Measurements from ENCODE around the gene EPS8L1.

EPS8L1 gene

DNA sequence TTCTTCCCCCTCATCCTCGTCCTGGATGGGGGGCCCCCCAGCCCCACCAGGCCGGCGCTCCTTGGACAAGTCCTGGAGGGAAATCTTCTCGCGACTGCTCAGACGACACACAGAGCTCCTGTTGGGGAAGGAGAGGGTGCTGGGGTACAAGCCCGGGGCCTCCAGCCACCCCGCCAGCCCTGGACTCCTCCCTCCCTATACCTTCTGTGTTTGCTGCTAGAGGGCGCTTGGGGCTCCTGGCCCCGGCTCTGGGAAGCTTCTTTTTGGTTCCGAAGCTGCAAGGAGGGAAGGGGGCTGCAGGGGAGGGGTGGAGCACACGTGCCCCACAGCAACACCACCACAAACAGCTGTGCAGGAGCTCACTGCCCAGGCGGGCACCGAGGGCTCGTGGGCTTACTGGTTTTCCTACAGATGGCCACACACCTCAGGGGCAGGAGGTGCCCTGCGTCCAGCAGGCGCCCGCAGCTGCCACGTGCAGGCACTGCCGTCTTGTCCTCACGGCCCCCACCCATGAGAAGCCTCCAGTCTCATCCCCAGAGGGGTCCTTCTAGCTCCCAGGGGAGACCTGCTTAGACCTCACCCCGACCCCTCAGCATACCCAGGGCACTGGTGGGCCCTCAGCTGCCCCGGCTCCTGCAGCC, 20.5 kb downstream of the EPS8L1 start:
- no peak overlapping the region for H3K4me3 ChIP-seq (ENCODE audit: control insufficient read depth, low read depth, low read length)
- TF ChIP-seq, protein P1, sequence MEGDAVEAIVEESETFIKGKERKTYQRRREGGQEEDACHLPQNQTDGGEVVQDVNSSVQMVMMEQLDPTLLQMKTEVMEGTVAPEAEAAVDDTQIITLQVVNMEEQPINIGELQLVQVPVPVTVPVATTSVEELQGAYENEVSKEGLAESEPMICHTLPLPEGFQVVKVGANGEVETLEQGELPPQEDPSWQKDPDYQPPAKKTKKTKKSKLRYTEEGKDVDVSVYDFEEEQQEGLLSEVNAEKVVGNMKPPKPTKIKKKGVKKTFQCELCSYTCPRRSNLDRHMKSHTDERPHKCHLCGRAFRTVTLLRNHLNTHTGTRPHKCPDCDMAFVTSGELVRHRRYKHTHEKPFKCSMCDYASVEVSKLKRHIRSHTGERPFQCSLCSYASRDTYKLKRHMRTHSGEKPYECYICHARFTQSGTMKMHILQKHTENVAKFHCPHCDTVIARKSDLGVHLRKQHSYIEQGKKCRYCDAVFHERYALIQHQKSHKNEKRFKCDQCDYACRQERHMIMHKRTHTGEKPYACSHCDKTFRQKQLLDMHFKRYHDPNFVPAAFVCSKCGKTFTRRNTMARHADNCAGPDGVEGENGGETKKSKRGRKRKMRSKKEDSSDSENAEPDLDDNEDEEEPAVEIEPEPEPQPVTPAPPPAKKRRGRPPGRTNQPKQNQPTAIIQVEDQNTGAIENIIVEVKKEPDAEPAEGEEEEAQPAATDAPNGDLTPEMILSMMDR (IDR thresholded peaks at IDR 0.05; ENCODE audit: control insufficient read depth, insufficient read depth, low read depth, low read length, missing control alignments), result no peak
- DNase-seq (ENCODE audit: low read depth), result no peak

DNA sequence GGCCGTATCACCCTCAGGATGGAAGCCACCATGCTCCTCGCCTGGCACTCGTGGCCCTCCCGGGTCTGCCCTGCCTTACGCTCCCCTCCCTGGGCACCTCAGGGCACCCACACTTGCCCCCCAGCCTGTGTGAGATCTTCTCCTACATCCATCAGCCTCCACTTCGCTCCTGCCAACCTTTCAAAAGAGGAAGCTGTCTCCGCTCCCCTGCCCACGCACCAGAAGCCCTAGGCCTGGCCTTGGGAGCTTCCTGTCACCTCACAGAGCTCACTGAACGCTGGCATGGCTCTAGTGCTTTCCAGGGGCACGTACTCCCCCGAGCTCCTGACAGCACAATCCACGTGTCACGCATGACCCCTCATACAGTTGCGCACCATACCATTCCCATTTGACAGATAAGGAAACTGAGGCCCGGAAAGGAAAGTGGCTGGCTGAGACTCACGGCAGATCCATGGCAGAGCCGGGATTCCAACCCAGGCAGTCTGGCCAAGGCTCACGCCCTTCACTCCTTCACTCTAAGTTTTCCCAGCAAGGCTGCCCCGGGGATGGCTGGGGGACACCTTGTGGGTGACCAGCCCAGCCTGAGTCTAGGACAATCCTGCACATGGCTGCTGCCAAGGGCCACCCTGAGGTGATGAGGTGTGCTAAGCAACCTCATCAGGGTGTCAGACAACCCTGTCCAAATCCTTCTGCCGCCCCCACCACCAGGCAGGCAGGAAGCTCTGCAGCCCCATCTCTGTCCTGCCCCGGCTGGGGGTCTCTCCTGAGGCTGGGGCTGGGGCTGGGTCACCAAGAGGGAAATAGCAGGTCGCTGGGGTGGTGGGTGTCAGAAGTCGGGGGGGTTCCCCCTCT, 22.4 kb downstream of the EPS8L1 start:
- TF ChIP-seq, protein P1 (IDR thresholded peaks at IDR 0.05; ENCODE audit: control insufficient read depth, insufficient read depth, low read depth, low read length, missing control alignments), result no peak
- DNase-seq (ENCODE audit: low read depth), result no peak
- H3K4me3 ChIP-seq (ENCODE audit: control insufficient read depth, low read depth, low read length), result no peak overlapping the region

DNA sequence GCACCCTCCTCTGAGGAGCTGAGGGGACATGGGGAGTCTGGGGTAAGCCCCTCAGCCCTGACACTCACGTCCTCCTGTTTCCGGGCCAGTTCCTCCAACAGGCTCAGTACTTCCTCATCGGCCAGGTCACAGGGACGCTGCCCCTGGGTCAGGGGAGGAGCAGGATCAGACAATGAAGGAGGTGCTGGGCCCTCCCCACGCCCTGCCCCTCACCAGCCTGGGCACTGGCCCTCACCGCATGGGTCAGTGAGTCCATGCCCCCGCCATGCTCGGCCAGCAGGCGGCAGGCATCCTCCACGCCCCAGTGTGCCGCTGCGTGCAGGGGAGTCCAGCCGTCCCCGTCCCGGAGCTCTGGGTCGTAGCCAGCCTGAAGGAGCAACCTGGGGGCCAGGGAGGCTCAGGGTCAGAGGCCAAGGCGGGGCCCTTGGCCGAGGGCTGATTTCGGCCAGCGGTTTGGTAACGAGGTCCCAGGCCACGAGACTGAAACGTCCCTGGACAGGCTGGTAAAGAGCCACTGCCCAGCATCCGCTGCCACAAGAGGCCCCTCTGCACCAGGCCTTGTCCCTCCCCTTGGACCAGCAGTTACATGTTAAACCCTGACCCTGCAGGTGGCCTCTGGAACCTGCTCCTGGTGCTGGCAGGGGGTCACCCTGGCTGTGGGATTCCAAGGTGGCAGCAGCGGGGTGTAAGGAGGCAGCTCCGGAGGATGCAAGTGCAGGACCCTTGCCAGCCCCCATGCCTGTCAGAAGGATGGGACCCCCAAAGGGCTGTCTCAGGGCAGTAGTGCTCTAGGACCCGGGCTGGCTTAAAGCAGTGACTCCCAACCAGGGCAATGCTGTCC, 23.3 kb downstream of the EPS8L1 start:
- TF ChIP-seq, protein P1 (IDR thresholded peaks at IDR 0.05; ENCODE audit: control insufficient read depth, insufficient read depth, low read depth, low read length, missing control alignments), result no peak
- DNase-seq (ENCODE audit: low read depth), result no peak
- no peak overlapping the region for H3K4me3 ChIP-seq (ENCODE audit: control insufficient read depth, low read depth, low read length)

DNA sequence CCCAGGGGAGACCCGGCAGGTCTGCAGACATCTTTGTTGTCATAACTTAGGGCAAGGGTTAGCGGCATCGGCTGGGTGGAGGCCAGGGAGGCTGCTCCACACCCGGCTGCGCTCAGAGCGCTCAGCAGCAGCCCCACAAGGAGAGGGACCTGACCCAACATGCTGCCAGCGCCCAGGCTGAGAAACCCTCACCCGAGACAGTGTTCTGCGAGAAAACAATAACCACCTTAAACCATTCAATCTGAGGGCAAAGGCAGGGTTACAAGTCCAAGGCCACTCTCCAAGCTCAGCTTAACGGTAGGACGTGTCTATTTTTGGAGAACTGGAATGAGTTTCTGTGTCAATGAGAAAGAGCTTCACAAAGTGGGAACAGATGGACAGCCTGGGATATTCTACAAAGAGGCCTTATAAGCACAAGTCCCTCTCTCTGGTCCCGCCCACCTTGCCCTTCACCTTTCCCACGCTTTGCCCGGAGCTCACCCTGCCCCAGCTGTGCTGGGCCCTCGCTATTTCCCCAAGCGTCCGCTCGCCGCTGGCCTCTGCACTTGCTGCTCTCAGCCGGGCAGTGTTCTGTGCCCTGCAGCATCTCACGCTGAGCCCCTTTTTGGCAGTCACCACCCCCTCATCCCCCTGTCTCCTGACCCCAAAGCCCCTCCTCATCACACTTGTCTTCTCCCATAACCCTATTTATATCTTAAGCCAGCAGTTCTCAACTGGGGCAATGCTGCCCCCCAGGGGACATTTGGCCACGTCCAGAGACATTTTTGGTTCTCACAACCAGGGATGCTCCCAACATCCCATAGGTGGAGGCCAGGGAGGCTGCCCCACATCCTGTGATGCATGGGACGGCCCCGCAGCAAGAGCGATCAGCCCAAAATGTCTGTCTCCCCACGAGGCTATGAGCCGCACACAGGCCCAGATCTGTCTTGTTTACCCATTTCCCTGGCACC, 24.2 kb downstream of the EPS8L1 start:
- TF ChIP-seq, protein P1 (IDR thresholded peaks at IDR 0.05; ENCODE audit: control insufficient read depth, insufficient read depth, low read depth, low read length, missing control alignments), result no peak
- no peak for DNase-seq (ENCODE audit: low read depth)
- H3K4me3 ChIP-seq (ENCODE audit: control insufficient read depth, low read depth, low read length), result no peak overlapping the region

DNA sequence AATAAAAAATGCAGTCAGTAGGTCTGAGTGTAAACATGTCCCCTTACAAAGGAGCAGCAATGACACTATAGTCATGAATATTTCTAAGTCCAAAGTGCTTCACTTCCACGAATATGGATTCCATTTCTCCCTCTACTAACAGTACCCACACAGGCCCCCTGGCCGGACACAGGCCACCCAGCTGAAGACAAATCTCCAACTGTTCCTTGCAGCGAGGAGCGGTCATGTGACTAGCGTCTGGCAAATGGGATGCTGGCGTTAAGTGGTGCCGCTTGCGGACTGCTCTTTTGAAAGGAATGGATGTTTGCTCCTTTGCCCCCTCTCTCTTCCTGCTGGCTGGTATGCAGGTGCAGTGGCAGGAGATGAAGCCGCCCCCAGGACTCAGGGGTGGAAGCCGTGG, 25.6 kb downstream of the EPS8L1 start:
- TF ChIP-seq, protein P1 (IDR thresholded peaks at IDR 0.05; ENCODE audit: control insufficient read depth, insufficient read depth, low read depth, low read length, missing control alignments), result no peak
- no peak for DNase-seq (ENCODE audit: low read depth)

More for the DNA sequence above, 25.6 kb downstream of the EPS8L1 start:
- no peak overlapping the region for H3K4me3 ChIP-seq (ENCODE audit: control insufficient read depth, low read depth, low read length)

Measured in AG09309 (cell line).